Measurements from ENCODE around the gene NYAP1. TPM values are rescaled to one million over a fixed set of nuclear protein-coding genes. Genes with fewer than 3 reads are reported as not detected.

NYAP1 gene
- total RNA-seq, 2 experiments from 2014 or later = 0.07 to 0.12 TPM

DNA sequence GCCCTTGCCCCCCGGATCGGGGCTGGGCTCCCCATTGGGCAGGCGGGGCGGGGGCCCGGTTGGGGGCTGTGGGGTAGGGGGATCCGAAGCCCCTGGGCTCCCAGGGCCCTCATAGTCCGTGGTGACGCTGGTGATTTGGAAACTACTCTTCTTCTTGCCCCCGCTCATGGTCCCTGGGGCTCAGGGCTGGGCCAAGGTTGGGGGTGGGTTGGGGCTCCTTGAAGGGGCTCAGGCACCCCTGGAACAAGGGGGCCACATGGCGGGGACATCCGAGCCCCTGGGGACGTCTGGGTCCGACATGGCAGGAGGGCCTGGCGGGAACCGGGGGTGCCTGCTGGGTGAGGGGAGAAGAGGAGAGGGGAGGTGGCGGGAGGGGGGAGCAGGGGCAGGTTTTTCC is 5.9 kb upstream of the NYAP1 start:
- Mint-ChIP-seq H3K9me3 (ENCODE audit: low read depth) (no peaks in the 10 kb centered on the region), H3K36me3 (peaks cover 37% of the 10 kb centered on the region), H3K4me1 (peaks cover 46% of the 10 kb centered on the region), H3K27ac (peak overlapping the region; percentile 90), H3K4me3 (peak overlapping the region; percentile 95), H3K27me3 (no peaks in the 10 kb centered on the region)
- no peak for ATAC-seq
- DNase-seq = peak; percentile 53
- CTCF ChIA-PET = interaction anchor here (0.7 to 9.4 kb wide), 19 partner anchors 9 to 127 kb away, joined by 3 to 102 read pairs (median 5); partner anchors contain the start of genes AGFG2, FBXO24, LRCH4 and ZCWPW1

DNA sequence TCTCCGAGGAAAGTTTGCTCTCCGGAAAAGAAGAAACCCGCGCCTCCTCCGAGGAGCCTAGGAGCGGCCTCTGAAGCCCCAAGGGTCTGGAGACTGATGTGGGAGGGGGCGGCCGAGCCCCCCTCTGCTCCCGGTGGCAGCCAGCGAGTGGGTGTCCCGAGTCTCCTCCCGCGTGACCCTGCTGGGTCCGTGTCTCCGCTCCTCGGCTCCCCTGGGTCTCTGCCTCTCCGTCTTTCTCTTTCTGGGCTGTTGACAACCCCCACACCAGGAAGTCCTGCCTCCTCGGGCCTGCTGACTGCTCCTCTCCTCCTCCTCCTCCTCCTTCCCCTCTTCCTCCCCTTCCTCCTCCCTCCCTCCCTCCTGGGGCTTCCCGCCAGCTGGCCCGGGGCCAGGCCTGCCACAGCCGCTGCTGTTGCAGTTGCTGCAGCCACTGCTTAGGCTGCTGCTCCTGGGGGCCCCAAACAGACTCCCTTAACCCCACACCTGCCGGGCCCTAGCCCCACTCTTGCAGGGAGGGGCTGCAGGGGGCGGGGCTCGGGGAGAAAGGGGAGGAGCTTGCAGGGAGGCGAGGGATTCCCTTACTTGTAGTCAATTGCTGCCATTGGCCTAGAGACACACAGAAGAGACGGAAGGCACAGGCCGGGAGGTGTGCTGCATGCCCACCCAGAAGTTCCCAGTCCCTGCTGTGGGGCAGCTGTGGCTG is 4.6 kb upstream of the NYAP1 start, which contains the start of gene TSC22D4:
Gene TSC22D4, minus strand, starts transcription at position 257 of the 703 bp plus-strand sequence. CDS start 1,176 bp downstream, outside the sequence.
- Mint-ChIP-seq H3K27me3 (no peaks in the 10 kb centered on the region), H3K4me1 (peaks cover 38% of the 10 kb centered on the region), H3K36me3 (peaks cover 31% of the 10 kb centered on the region), H3K4me3 (peak within 1 kb of the TSS; percentile 95), H3K27ac (peak within 1 kb of the TSS; percentile 90), H3K9me3 (ENCODE audit: low read depth) (no peaks in the 10 kb centered on the region)
- DNase-seq = peak; percentile 97
- ATAC-seq = peak; percentile 81
- CTCF ChIA-PET = interaction anchor here (0.8 to 9.4 kb wide), 19 partner anchors 10 to 374 kb away, joined by 3 to 102 read pairs (median 5); partner anchors contain the start of genes FBXO24, LRCH4 and SLC12A9

DNA sequence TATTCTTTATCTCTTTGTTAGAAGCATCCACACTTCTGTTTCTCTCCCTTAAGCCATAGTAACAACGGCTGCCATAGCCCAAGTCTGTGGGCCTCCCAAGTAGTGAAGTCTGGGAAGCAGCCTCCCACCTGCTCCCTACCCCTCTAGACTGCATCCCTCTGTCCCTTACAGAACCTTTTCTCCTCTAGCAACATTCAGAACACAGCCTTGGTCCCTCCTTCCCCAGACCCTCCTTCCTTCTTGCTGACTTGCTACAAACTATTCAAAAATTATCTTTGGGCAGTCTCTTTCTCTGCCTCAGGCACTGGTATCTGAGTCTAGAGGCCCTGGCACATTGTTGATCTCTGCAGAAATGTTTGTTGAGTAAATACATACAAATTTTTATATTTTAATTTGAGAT is 2.3 kb upstream of the NYAP1 start:
- CTCF ChIA-PET = interaction anchor here (1.0 to 9.4 kb wide), 9 partner anchors 12 to 152 kb away, joined by 3 to 102 read pairs (median 8); partner anchors contain the start of genes AGFG2 and ZCWPW1
- peak overlapping the region; percentile 42 for H3K27ac Mint-ChIP-seq
- H3K9me3 Mint-ChIP-seq (ENCODE audit: low read depth) = no peaks in the 10 kb centered on the region
- DNase-seq (no peak), ATAC-seq (no peak)
- peaks cover 18% of the 10 kb centered on the region for H3K4me1 Mint-ChIP-seq
- H3K4me3 Mint-ChIP-seq = no peak overlapping the region
- H3K27me3 Mint-ChIP-seq = no peaks in the 10 kb centered on the region
- peaks cover 14% of the 10 kb centered on the region for H3K36me3 Mint-ChIP-seq

DNA sequence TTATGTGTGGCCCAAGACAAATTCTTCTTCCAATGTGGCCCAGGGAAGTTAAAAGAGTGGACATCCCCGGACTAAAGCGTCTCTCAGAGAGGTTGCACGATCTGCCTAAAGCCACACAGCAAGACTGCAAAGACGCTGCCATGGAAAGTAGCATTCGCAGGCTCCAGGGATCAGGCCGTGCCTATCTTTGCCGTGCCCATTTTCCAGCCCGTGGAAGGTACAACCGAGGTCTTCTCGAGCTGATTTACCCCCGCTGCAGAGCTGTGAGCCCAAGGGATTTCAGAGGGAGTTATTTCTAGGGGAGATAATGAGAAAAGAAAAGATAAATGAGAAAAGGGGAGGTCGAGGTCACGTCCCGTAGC is 1.0 kb upstream of the NYAP1 start:
- Mint-ChIP-seq H3K4me1 (peaks cover 10% of the 10 kb centered on the region), H3K4me3 (peak overlapping the region; percentile 72), H3K27me3 (no peaks in the 10 kb centered on the region), H3K36me3 (peaks cover 5% of the 10 kb centered on the region), H3K27ac (peak overlapping the region; percentile 59), H3K9me3 (ENCODE audit: low read depth) (no peaks in the 10 kb centered on the region)
- no peak for DNase-seq
- no peak for ATAC-seq
- CTCF ChIA-PET = interaction anchor here (0.8 to 9.4 kb wide), 34 partner anchors 9 to 144 kb away, joined by 3 to 102 read pairs (median 5); partner anchors contain the start of genes AGFG2, FBXO24, LRCH4 and ZCWPW1

DNA sequence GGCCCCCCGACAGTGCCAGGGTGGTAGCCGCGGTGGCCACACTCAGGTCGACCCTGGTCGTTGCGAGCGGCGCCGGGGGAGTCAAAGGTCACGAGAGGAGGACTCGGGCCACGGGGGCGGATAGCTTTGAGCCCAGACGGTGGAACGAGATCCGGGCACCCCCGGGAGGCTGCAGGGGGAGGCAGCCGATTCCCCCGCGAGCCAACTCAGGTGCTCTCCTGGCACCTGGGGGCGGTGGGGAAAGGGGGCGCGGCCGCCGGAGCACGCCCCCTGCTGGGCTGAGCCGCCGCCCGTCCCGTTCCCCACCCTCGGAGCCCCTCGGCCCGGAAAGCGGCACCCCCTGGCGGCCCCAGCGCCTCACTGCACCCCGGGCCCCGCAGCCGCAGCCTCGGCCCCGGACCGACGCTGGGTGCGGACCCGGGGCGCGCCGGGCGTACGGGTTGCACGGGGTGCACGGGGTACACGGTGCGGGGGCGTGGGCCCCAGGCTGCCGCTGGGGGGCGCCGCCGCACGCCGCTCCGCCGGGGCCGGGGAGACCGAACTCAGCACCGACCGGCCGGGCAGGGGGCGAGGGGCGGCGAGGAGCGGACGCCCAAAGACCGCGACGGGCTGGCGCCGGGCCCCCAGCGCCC is 521 bp upstream of the NYAP1 start:
- peak; percentile 80 for DNase-seq
- CTCF ChIA-PET = interaction anchor here (0.8 to 9.4 kb wide), 32 partner anchors 9 to 143 kb away, joined by 3 to 102 read pairs (median 5); partner anchors contain the start of genes AGFG2, FBXO24, LRCH4 and ZCWPW1
- ATAC-seq = peak; percentile 58
- Mint-ChIP-seq H3K36me3 (peaks cover 3% of the 10 kb centered on the region), H3K4me3 (peak overlapping the region; percentile 72), H3K27me3 (no peaks in the 10 kb centered on the region), H3K4me1 (peaks cover 10% of the 10 kb centered on the region), H3K9me3 (ENCODE audit: low read depth) (no peaks in the 10 kb centered on the region), H3K27ac (no peak overlapping the region)

DNA sequence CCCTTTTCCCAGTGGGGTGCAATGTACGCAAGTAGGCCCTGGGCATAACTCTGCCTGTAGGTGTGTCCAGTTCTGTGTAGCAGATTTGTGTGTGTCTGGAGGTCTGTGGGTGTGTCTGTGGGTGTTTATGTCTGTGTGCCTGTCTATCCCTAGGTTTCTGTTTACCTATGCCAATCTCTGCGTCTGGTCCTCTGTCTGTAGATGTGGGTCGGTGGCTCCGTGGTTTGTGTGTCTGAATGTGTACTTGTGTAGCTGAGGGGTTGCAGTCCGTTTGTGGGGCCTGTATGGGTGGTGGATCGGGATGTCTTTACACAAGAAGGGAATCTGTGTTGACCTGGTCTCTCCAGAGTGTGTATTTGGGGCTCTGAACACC is 932 bp downstream of the NYAP1 start:
- no peak for DNase-seq
- Mint-ChIP-seq H3K36me3 (no peaks in the 10 kb centered on the region), H3K27me3 (no peaks in the 10 kb centered on the region), H3K9me3 (ENCODE audit: low read depth) (no peaks in the 10 kb centered on the region), H3K4me1 (peaks cover 7% of the 10 kb centered on the region), H3K27ac (no peak overlapping the region), H3K4me3 (peak overlapping the region; percentile 3)
- no peak for ATAC-seq
- CTCF ChIA-PET = interaction anchor here (0.6 to 3.9 kb wide), 4 partner anchors 15 to 74 kb away, joined by 3 to 20 read pairs (median 4); partner anchors contain the start of gene AGFG2

DNA sequence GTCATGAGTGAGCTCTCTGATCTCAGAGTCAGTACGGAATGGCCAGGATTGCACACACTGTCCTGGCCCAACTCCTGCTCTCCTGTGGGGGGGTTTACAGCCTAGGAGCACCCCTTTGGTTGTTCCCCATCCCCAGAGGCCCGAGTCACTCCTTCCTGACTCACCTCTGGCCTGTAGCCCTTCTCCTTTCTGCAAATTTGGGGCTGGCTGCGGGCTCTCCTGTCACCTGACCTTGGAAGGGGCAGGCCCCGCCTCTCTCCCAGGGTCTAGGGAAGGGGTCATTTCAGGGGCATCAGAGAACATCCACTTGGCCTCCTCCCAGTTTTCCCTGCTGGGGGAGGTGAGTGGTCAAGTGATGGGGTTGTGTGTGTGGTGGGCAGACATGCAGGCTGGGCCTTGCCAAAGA is 1.7 kb downstream of the NYAP1 start:
- H3K4me3 Mint-ChIP-seq = no peak overlapping the region
- H3K4me1 Mint-ChIP-seq = peaks cover 7% of the 10 kb centered on the region
- H3K27me3 Mint-ChIP-seq = no peaks in the 10 kb centered on the region
- ATAC-seq = no peak
- H3K9me3 Mint-ChIP-seq (ENCODE audit: low read depth) = no peaks in the 10 kb centered on the region
- no peaks in the 10 kb centered on the region for H3K36me3 Mint-ChIP-seq
- no peak for DNase-seq
- CTCF ChIA-PET = interaction anchor here (0.9 to 3.9 kb wide), 3 partner anchors 16 to 74 kb away, joined by 3 to 20 read pairs (median 5); partner anchors contain the start of gene AGFG2
- H3K27ac Mint-ChIP-seq = no peak overlapping the region

DNA sequence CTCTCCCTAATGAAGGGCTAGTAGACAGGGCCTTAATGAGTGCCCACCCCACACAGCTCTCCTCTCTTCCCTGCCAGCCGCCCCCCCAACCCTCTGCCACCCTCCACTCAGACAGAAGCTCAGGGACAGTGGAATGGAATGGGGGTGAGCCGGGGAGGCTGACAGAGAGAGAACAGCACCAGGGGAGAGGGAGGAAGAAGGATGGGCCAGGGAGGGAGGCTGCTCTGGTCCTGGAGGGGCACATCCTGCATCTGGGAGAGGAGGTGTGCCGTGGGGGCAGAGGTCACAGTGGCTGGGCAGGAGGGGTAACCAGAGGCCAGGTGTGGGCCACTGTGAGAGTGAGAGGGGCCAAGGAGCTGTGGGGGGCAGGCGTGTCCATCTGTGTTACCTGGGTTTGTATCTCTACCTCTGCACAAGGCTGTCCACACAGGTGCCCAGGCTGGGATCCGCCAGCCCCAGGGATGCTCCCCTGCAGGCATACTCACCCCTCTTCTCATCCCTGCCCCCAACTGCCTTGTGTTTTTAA is 2.4 kb downstream of the NYAP1 start:
- CTCF ChIA-PET = interaction anchor here (3.9 kb wide), 1 partner anchor 73 kb away, joined by 20 read pairs; no protein-coding TSS in a partner anchor

DNA sequence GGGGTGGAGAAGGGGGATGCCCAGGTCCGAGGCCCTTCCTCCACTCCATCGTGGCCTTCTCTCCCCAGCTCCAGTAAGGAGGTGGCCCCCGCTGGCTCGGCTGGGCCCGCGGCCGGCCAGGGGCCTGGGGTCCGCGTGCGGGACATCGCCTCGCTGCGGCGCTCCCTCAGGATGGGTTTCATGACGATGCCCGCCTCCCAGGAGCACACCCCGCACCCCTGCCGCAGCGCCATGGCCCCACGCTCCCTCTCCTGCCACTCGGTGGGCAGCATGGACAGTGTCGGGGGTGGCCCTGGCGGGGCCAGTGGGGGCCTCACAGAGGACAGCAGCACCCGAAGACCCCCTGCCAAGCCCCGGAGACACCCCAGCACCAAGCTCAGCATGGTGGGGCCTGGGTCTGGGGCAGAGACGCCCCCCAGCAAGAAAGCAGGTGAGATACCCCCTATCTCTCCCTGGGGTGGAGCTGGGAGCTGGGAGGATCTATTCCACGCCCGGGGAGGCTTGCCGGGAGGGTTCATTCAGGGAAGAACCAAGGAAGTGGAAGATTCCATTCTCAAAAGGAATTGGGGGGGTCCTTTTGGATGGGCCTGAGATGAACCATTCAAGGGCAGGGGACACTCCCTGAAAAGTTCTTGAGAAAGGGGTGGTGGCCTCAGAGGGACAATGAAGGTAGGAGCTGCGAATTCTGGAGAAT is 3.2 kb downstream of the NYAP1 start:
- H3K27ac Mint-ChIP-seq = no peak overlapping the region
- no peaks in the 10 kb centered on the region for H3K9me3 Mint-ChIP-seq (ENCODE audit: low read depth)
- ATAC-seq (no peak), DNase-seq (no peak)
- peaks cover 7% of the 10 kb centered on the region for H3K4me1 Mint-ChIP-seq
- CTCF ChIA-PET = interaction anchor here (1.0 to 3.9 kb wide), 3 partner anchors 18 to 72 kb away, joined by 3 to 20 read pairs (median 3); no protein-coding TSS in a partner anchor
- H3K4me3 Mint-ChIP-seq = no peak overlapping the region
- no peaks in the 10 kb centered on the region for H3K36me3 Mint-ChIP-seq
- no peaks in the 10 kb centered on the region for H3K27me3 Mint-ChIP-seq

More for the DNA sequence above, 2.4 kb downstream of the NYAP1 start:
- ATAC-seq = no peak
- Mint-ChIP-seq H3K27ac (no peak overlapping the region), H3K4me1 (peaks cover 7% of the 10 kb centered on the region), H3K4me3 (no peak overlapping the region), H3K9me3 (ENCODE audit: low read depth) (no peaks in the 10 kb centered on the region), H3K27me3 (no peaks in the 10 kb centered on the region), H3K36me3 (no peaks in the 10 kb centered on the region)
- no peak for DNase-seq

DNA sequence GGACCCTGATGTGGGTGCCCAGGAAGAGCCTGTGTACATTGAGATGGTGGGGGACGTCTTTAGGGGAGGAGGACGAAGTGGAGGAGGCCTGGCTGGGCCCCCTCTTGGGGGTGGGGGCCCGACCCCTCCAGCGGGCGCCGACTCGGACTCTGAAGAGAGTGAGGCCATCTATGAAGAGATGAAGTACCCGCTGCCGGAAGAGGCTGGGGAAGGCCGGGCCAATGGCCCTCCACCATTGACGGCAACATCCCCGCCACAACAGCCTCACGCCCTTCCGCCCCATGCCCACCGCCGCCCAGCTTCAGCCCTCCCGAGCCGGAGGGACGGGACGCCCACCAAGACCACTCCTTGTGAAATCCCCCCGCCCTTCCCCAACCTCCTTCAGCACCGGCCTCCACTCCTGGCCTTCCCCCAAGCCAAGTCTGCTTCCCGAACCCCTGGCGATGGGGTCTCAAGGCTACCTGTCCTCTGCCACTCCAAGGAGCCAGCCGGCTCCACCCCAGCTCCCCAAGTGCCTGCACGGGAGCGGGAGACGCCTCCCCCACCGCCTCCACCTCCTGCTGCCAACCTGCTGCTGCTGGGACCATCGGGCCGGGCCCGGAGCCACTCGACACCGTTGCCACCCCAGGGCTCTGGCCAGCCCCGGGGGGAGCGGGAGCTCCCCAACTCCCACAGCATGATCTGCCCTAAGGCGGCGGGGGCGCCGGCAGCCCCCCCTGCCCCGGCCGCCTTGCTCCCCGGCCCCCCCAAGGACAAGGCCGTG is 4.8 kb downstream of the NYAP1 start:
- CTCF ChIA-PET = interaction anchor here (0.9 to 3.9 kb wide), 5 partner anchors 9 to 71 kb away, joined by 4 to 20 read pairs (median 5); no protein-coding TSS in a partner anchor
- H3K9me3 Mint-ChIP-seq (ENCODE audit: low read depth) = no peaks in the 10 kb centered on the region
- ATAC-seq (no peak), DNase-seq (no peak)
- H3K27ac Mint-ChIP-seq = no peak overlapping the region
- H3K36me3 Mint-ChIP-seq = no peaks in the 10 kb centered on the region
- H3K4me1 Mint-ChIP-seq = peaks cover 5% of the 10 kb centered on the region
- no peak overlapping the region for H3K4me3 Mint-ChIP-seq
- H3K27me3 Mint-ChIP-seq = peaks cover 4% of the 10 kb centered on the region

DNA sequence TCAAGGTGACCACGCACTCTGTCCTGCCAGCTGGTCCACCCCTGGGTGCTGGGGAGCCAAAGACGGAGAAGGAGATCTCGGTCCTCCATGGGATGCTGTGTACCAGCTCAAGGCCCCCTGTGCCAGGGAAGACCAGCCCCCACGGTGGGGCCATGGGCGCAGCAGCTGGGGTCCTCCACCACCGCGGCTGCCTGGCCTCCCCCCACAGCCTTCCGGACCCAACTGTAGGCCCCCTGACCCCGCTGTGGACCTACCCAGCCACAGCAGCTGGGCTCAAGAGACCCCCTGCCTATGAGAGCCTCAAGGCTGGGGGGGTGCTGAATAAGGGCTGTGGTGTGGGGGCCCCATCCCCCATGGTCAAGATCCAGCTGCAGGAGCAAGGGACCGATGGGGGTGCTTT is 5.4 kb downstream of the NYAP1 start:
- ATAC-seq (no peak), DNase-seq (no peak)
- Mint-ChIP-seq H3K4me1 (peaks cover 7% of the 10 kb centered on the region), H3K27me3 (peaks cover 4% of the 10 kb centered on the region), H3K27ac (no peak overlapping the region), H3K4me3 (no peak overlapping the region), H3K36me3 (no peaks in the 10 kb centered on the region), H3K9me3 (ENCODE audit: low read depth) (no peaks in the 10 kb centered on the region)
- CTCF ChIA-PET = interaction anchor here (0.9 to 2.0 kb wide), 4 partner anchors 9 to 71 kb away, joined by 4 to 8 read pairs (median 5); no protein-coding TSS in a partner anchor

DNA sequence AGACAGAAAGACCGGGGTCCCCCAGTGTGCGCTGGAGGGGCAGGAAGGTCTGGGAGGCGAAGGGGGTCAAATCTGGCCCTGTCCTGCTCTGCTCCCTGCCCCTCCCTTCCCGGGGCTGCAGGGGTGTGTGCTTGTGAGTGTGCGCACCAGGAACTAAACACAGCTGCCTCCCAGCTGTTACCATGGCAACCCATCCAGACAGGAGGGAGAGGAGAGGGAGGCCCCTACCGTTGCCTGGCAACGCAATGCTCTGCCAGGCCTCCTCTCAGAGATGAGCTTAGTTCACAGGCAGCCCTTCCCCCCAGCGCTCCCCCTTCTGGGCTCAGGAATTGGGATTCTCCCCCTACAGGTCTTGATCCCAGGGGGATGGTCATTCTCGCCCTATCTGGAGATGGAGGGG is 6.1 kb downstream of the NYAP1 start:
- H3K4me3 Mint-ChIP-seq = no peak overlapping the region
- DNase-seq = peak; percentile 65
- peaks cover 7% of the 10 kb centered on the region for H3K4me1 Mint-ChIP-seq
- H3K36me3 Mint-ChIP-seq = no peaks in the 10 kb centered on the region
- CTCF ChIA-PET = interaction anchor here (1.9 to 2.0 kb wide), 2 partner anchors 21 to 70 kb away, joined by 5 to 8 read pairs; no protein-coding TSS in a partner anchor
- peak; percentile 31 for ATAC-seq
- H3K27ac Mint-ChIP-seq = no peak overlapping the region
- no peaks in the 10 kb centered on the region for H3K9me3 Mint-ChIP-seq (ENCODE audit: low read depth)
- H3K27me3 Mint-ChIP-seq = peaks cover 6% of the 10 kb centered on the region

Measured in activated CD8-positive, alpha-beta memory T cell treated with anti-CD3 and anti-CD28 coated beads, Interleukin-2, amount 10 ng/mL, durations not matched to agents 7 days and 5 days (primary cell).